Activated T-helper 17 cell treated with anti-CD3 and anti-CD28 coated beads, Interleukin-2, amount 50 U/mL, for 72 hours (primary cell): ENCODE measurements around the gene FOXI3. TPM values are rescaled to one million over a fixed set of nuclear protein-coding genes. Genes with fewer than 3 reads are reported as not detected.

Experiments
- ATAC-seq: fragments of 150-1000 bp; cut with Tn5 transposase; replicated peaks from 2 replicates; pipeline ENCODE4 v1.10.0; 2021; ENCODE audit warnings: mild to moderate bottlenecking, moderate library complexity
- H3K27ac Mint-ChIP-seq: one replicate; pipeline ENCODE4 v1.8.0; 2022; ENCODE audit warnings: mixed read lengths
- H3K27me3 Mint-ChIP-seq: one replicate; pipeline ENCODE4 v1.8.0; 2022; ENCODE audit warnings: mixed read lengths
- H3K36me3 Mint-ChIP-seq: one replicate; pipeline ENCODE4 v1.8.0; 2022; ENCODE audit warnings: low read depth, mild to moderate bottlenecking, mixed read lengths
- H3K4me1 Mint-ChIP-seq: one replicate; pipeline ENCODE4 v1.8.0; 2022; ENCODE audit warnings: mixed read lengths
- H3K4me3 Mint-ChIP-seq: one replicate; pipeline ENCODE4 v1.8.0; 2022; ENCODE audit warnings: mild to moderate bottlenecking, mixed read lengths
- H3K9me3 Mint-ChIP-seq: one replicate; pipeline ENCODE4 v1.8.0; 2022; ENCODE audit warnings: mixed read lengths
- total RNA-seq, 2 donors: library from RNA; stranded (reverse); gene quantifications; one replicate each; pipeline ENCODE4 v1.2.3, GENCODE V29; 2022

Gene FOXI3
- total RNA-seq, 2 donors from 2014 or later, result not detected

DNA sequence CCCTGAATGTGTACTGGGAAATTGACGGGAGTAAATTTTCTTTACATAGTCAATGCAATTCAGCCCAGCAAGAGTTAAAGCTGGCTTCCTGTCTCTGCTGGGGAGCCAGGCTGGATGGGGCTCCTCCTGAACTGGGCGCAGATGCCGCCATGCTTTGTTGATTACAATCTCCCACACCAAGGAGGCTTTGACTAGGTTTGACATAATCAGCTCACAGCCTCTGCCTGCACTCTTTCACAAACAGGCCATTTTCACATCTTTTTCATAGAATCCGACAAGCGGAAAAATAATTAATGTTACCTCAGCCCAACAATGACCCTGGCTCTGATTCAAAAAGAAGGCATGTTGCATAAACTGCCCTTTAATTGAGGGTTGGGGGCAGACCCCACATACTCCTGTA lies 54.3 kb downstream of the FOXI3 start:
- Mint-ChIP-seq H3K36me3 (no peaks in the 10 kb centered on the region), H3K27me3 (peaks cover 19% of the 10 kb centered on the region), H3K4me3 (no peak overlapping the region), H3K4me1 (no peaks in the 10 kb centered on the region), H3K9me3 (no peaks in the 10 kb centered on the region), H3K27ac (no peak overlapping the region)
- no peak for ATAC-seq

Other genes starting within 250 kb of the FOXI3 start
- gene EIF2AK3, start 174.8 kb upstream of the FOXI3 start, total RNA-seq, result 10 to 100 TPM; 17.1 to 22.0 TPM
- 10 to 100 TPM; 24.4 to 58.8 TPM for gene RPIA, start 239.0 kb upstream of the FOXI3 start, total RNA-seq